ENCODE data around the gene PTS. TPM values are rescaled to one million over a fixed set of nuclear protein-coding genes. Genes with fewer than 3 reads are reported as not detected.

The PTS gene
- total RNA-seq, 1 donor from 2014 or later = 30.4 TPM

DNA sequence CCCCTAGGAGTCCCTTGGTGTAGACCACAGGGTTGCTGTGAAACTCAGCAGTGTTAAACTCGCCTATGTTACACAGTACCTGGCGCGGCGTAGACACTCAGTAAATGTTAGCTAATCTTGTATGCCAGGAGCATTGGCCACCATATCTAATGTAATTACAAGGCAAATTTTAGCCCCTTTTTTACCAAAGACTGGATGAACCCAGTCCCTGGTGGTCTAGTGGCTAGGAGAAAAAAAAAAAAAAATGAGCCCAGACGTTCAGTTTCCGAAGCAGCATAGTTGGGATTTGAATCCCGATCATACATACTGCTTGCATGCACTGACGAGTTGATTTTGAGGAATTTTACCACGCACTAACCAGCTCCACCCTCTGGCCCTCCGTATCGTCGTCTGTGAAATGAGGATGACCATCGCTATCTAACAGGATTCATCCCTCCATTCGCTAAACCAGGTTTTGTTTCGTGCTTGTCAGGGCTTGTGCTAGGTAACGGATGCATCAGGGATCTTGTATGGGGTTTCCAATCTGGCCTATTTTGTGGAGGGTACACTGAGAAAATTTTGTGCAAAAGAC is 688 bp downstream of the PTS start:
- DNase-seq (no peak), ATAC-seq (ENCODE audit: low read depth) (peak; percentile 59)
- Mint-ChIP-seq H3K9me3 (no peaks in the 10 kb centered on the region), H3K4me3 (peak overlapping the region; percentile 92), H3K27ac (peak overlapping the region; percentile 96), H3K27me3 (no peaks in the 10 kb centered on the region), H3K4me1 (peaks cover 13% of the 10 kb centered on the region), H3K36me3 (ENCODE audit: low read depth) (peaks cover 41% of the 10 kb centered on the region)
- intact Hi-C loops (cut with micrococcal nuclease) = loop anchor here (1.0 to 2.0 kb wide), 9 partner anchors 54 to 1798 kb away; partner anchors contain the start of genes ALG9, CFAP68, FDX1 and FDXACB1
- TF ChIP-seq, protein P1, sequence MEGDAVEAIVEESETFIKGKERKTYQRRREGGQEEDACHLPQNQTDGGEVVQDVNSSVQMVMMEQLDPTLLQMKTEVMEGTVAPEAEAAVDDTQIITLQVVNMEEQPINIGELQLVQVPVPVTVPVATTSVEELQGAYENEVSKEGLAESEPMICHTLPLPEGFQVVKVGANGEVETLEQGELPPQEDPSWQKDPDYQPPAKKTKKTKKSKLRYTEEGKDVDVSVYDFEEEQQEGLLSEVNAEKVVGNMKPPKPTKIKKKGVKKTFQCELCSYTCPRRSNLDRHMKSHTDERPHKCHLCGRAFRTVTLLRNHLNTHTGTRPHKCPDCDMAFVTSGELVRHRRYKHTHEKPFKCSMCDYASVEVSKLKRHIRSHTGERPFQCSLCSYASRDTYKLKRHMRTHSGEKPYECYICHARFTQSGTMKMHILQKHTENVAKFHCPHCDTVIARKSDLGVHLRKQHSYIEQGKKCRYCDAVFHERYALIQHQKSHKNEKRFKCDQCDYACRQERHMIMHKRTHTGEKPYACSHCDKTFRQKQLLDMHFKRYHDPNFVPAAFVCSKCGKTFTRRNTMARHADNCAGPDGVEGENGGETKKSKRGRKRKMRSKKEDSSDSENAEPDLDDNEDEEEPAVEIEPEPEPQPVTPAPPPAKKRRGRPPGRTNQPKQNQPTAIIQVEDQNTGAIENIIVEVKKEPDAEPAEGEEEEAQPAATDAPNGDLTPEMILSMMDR (IDR thresholded peaks at IDR 0.05) = no peak
- POLR2A ChIA-PET = interaction anchor here (0.7 to 3.1 kb wide), 9 partner anchors 8 to 1087 kb away, joined by 3 to 26 read pairs (median 7); partner anchors contain the start of genes ALG9 and TTC12
- CTCF ChIA-PET = interaction anchor here (1.2 to 2.8 kb wide), 2 partner anchors 9 to 53 kb away, joined by 3 to 17 read pairs; no protein-coding TSS in a partner anchor

DNA sequence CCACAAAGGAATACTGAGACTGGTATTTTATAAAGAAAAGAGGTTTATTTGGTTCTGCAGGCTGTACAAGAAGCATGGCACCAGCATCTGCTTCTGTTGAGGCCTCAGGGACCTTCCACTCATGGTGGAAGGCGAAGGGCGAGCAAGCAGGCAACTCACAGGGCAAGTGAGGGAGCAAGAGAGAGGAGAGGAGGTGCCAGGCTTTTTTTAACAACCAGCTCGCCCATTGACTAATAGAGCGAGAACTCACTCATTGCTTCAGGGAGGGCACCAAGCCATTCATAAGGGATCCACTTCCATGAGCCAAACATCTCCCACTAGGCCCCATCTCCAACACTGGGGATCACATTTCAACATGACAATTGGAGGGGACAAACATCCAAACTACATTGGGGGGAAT is 1.2 kb downstream of the PTS start:
- ChIA-PET CTCF (interaction anchor here (2.8 kb wide), 1 partner anchor 53 kb away, joined by 17 read pairs; no protein-coding TSS in a partner anchor), POLR2A (interaction anchor here (1.3 to 3.1 kb wide), 3 partner anchors 48 to 356 kb away, joined by 3 to 26 read pairs (median 7); partner anchors contain the start of gene ALG9)
- peak overlapping the region; percentile 96 for H3K27ac Mint-ChIP-seq

GRCh38 chr11:112228706-112229105 is 2.5 kb downstream of the PTS start:
- DNase-seq (no peak), ATAC-seq (ENCODE audit: low read depth) (no peak)
- Mint-ChIP-seq H3K4me1 (peaks cover 13% of the 10 kb centered on the region), H3K27me3 (no peaks in the 10 kb centered on the region), H3K9me3 (no peaks in the 10 kb centered on the region), H3K36me3 (ENCODE audit: low read depth) (peaks cover 48% of the 10 kb centered on the region), H3K4me3 (no peak overlapping the region), H3K27ac (no peak overlapping the region)
- POLR2A ChIA-PET = no interaction called here
- intact Hi-C loops (cut with micrococcal nuclease) = no loop called here
- CTCF ChIA-PET = no interaction called here
- TF ChIP-seq, protein P1 (IDR thresholded peaks at IDR 0.05) = no peak

More for the DNA sequence above, 1.2 kb downstream of the PTS start:
- no peak for ATAC-seq (ENCODE audit: low read depth)
- Mint-ChIP-seq H3K4me1 (peaks cover 13% of the 10 kb centered on the region), H3K27me3 (no peaks in the 10 kb centered on the region), H3K36me3 (ENCODE audit: low read depth) (peaks cover 41% of the 10 kb centered on the region), H3K4me3 (peak overlapping the region; percentile 92), H3K9me3 (no peaks in the 10 kb centered on the region)
- intact Hi-C loops (cut with micrococcal nuclease) = loop anchor here (2.0 kb wide), 6 partner anchors 53 to 1799 kb away; partner anchors contain the start of genes ALG9, CFAP68, FDX1 and FDXACB1
- TF ChIP-seq, protein P1 (IDR thresholded peaks at IDR 0.05) = no peak
- no peak for DNase-seq

DNA sequence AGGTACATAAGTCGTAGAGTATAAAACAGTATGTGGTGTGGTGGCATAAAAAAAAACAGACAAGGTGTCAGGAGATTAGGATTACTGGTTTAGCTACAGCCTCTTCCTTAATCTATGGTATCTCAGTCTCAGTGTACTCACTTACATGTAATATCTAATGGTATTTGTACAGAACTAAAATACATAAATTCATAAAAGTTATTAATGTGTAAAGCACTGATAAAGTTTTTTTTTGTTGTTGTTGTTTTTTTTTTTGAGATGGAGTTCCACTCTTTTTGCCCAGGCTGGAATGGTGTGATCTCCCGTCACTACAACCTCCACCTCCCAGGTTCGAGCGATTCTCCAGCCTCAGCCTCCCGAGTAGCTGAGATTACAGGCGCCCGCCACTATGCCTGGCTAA is 2.9 kb downstream of the PTS start:
- Mint-ChIP-seq H3K36me3 (ENCODE audit: low read depth) (peaks cover 51% of the 10 kb centered on the region), H3K4me1 (peaks cover 13% of the 10 kb centered on the region)
- intact Hi-C loops (cut with micrococcal nuclease) = no loop called here

More for the DNA sequence above, 2.9 kb downstream of the PTS start:
- TF ChIP-seq, protein P1 (IDR thresholded peaks at IDR 0.05) = no peak
- ChIA-PET CTCF (interaction anchor here (3.3 kb wide), 1 partner anchor 52 kb away, joined by 16 read pairs; no protein-coding TSS in a partner anchor), POLR2A (no interaction called here)
- H3K4me3 Mint-ChIP-seq = no peak overlapping the region
- no peak overlapping the region for H3K27ac Mint-ChIP-seq
- DNase-seq = no peak
- no peaks in the 10 kb centered on the region for H3K27me3 Mint-ChIP-seq
- no peaks in the 10 kb centered on the region for H3K9me3 Mint-ChIP-seq
- no peak for ATAC-seq (ENCODE audit: low read depth)

All from activated B cell treated with CpG ODN at 0.5 μM for 24 hours (primary cell).